GM21576 (cell line): ENCODE measurements around the gene CENPK.
"Not testable (repeated sequence)": the region's sequence is repeated elsewhere in the genome, so short reads cannot be mapped to it uniquely, and the experiment has no call there.

Experiments
- ATAC-seq: cut with Tn5 transposase; IDR thresholded peaks from one replicate; pipeline ENCODE4 v1.9.1; 2021; ENCODE audit warnings: mild to moderate bottlenecking, moderate library complexity; ENCODE audit not compliant: unreplicated experiment

Gene CENPK

GRCh38 chr5:65512170-65512937 is 50.6 kb downstream of the CENPK start:
- ATAC-seq = no peak

- no peak for ATAC-seq
Measured at GRCh38 chr5:65508978-65509377, 54.0 kb downstream of the CENPK start.

GRCh38 chr5:65506961-65507360 is 56.0 kb downstream of the CENPK start:
- no peak for ATAC-seq

- ATAC-seq = no peak
Measured at GRCh38 chr5:65489119-65489518, 73.8 kb downstream of the CENPK start.

GRCh38 chr5:65488038-65488687 is 74.8 kb downstream of the CENPK start:
- not testable (repeated sequence) for ATAC-seq

GRCh38 chr5:65486803-65487202 is 76.2 kb downstream of the CENPK start:
- not testable (repeated sequence) for ATAC-seq

- no peak for ATAC-seq
Measured at GRCh38 chr5:65485405-65485804, 77.6 kb downstream of the CENPK start.

GRCh38 chr5:65483546-65484346 is 79.2 kb downstream of the CENPK start:
- peak; percentile 57 for ATAC-seq

- ATAC-seq = no peak
Measured at GRCh38 chr5:65482736-65483545, 80.0 kb downstream of the CENPK start.

GRCh38 chr5:65482296-65482735 is 80.7 kb downstream of the CENPK start:
- no peak for ATAC-seq

GRCh38 chr5:65481635-65482295 is 81.2 kb downstream of the CENPK start, which contains the start of gene ADAMTS6:
Gene ADAMTS6 (minus strand): TSS chr5:65481920. CDS start chr5:65473673, 8,247 bp downstream.
- peak; percentile 76 for ATAC-seq

GRCh38 chr5:65481171-65481581 is 81.8 kb downstream of the CENPK start:
- ATAC-seq = peak; percentile 5

GRCh38 chr5:65480306-65480865 is 82.6 kb downstream of the CENPK start:
- ATAC-seq = peak; percentile 25

GRCh38 chr5:65479527-65479926 is 83.4 kb downstream of the CENPK start:
- no peak for ATAC-seq

- ATAC-seq = no peak
Measured at GRCh38 chr5:65478336-65478735, 84.6 kb downstream of the CENPK start.

GRCh38 chr5:65475895-65476294 is 87.1 kb downstream of the CENPK start:
- no peak for ATAC-seq

GRCh38 chr5:65475336-65475735 is 87.6 kb downstream of the CENPK start:
- no peak for ATAC-seq

GRCh38 chr5:65474130-65474711 is 88.7 kb downstream of the CENPK start:
- no peak for ATAC-seq

- ATAC-seq = no peak
Measured at GRCh38 chr5:65468633-65469032, 94.3 kb downstream of the CENPK start.
